ENCODE measurements around the gene TMEM132D. TPM values are rescaled to one million over a fixed set of nuclear protein-coding genes. Genes with fewer than 3 reads are reported as not detected.

TMEM132D gene
- total and polyA plus RNA-seq, 2 donors: 0.32 TPM; not detected in 1

- Histone ChIP-seq H3K4me3 (ENCODE audit: low read depth, low read length) (no peak overlapping the region), H3K27ac (ENCODE audit: low read depth) (no peak overlapping the region), H3K4me1 (ENCODE audit: insufficient read depth) (no peaks in the 10 kb centered on the region), H3K36me3 (ENCODE audit: insufficient read depth) (no peaks in the 10 kb centered on the region)
- WGBS: 74% methylated on average over 5 of the region's 5 CpGs
- no peak for DNase-seq (ENCODE audit: extremely low spot score)
Measured at GRCh38 chr12:129673806-129674205, 230.0 kb downstream of the TMEM132D start.

- no peak overlapping the region for H3K4me3 ChIP-seq (ENCODE audit: low read depth, low read length)
- no peak for DNase-seq (ENCODE audit: extremely low spot score)
- 82% methylated on average over 8 of the region's 8 CpGs for WGBS
Measured at GRCh38 chr12:129672110-129672509, 231.7 kb downstream of the TMEM132D start.

GRCh38 chr12:129670256-129670920 lies 233.4 kb downstream of the TMEM132D start:
- H3K4me1 ChIP-seq (ENCODE audit: insufficient read depth): no peaks in the 10 kb centered on the region
- H3K4me3 ChIP-seq (ENCODE audit: low read depth, low read length): no peak overlapping the region
- DNase-seq (ENCODE audit: extremely low spot score): no peak
- 48% methylated on average over 6 of the region's 6 CpGs for WGBS
- no peaks in the 10 kb centered on the region for H3K36me3 ChIP-seq (ENCODE audit: insufficient read depth)
- H3K27ac ChIP-seq (ENCODE audit: low read depth): no peak overlapping the region

More at GRCh38 chr12:129672110-129672509, 231.7 kb downstream of the TMEM132D start:
- no peaks in the 10 kb centered on the region for H3K36me3 ChIP-seq (ENCODE audit: insufficient read depth)
- H3K27ac ChIP-seq (ENCODE audit: low read depth): no peak overlapping the region
- H3K4me1 ChIP-seq (ENCODE audit: insufficient read depth): no peaks in the 10 kb centered on the region

- Histone ChIP-seq H3K27ac (ENCODE audit: low read depth) (no peak overlapping the region), H3K4me1 (ENCODE audit: insufficient read depth) (no peaks in the 10 kb centered on the region), H3K36me3 (ENCODE audit: insufficient read depth) (no peaks in the 10 kb centered on the region), H3K4me3 (ENCODE audit: low read depth, low read length) (no peak overlapping the region)
- 83% methylated on average over 6 of the region's 6 CpGs for WGBS
- DNase-seq (ENCODE audit: extremely low spot score): no peak
Measured at GRCh38 chr12:129665414-129665813, 238.4 kb downstream of the TMEM132D start.

- H3K36me3 ChIP-seq (ENCODE audit: insufficient read depth): no peaks in the 10 kb centered on the region
- no peak overlapping the region for H3K27ac ChIP-seq (ENCODE audit: low read depth)
- no peak overlapping the region for H3K4me3 ChIP-seq (ENCODE audit: low read depth, low read length)
- WGBS: 89% methylated on average over 9 of the region's 9 CpGs
- no peak for DNase-seq (ENCODE audit: extremely low spot score)
- no peaks in the 10 kb centered on the region for H3K4me1 ChIP-seq (ENCODE audit: insufficient read depth)
Measured at GRCh38 chr12:129662234-129662633, 241.6 kb downstream of the TMEM132D start.

DNA sequence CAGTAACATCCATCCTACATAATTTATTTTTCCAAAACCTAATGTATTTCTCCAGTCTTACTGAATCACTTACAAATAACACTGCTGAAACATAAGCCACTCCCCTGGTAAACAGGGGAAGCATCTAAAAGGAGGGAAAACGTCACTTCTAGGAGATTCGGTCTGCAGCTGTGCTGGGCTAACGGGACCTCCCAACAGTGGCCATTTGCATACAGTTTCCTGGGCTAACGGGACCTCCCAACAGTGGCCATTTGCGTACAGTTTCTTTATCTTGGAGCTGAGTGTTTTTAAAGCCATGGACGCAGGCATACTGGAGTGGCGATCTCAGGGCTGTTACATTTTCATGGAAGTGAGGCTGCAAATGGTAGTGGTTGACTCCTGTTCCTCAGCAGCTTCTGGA lies 242.9 kb downstream of the TMEM132D start:
- 66% methylated on average over 7 of the region's 7 CpGs for WGBS
- Histone ChIP-seq H3K4me1 (ENCODE audit: insufficient read depth) (no peaks in the 10 kb centered on the region), H3K4me3 (ENCODE audit: low read depth, low read length) (no peak overlapping the region), H3K36me3 (ENCODE audit: insufficient read depth) (no peaks in the 10 kb centered on the region), H3K27ac (ENCODE audit: low read depth) (no peak overlapping the region)
- DNase-seq (ENCODE audit: extremely low spot score): no peak

GRCh38 chr12:129659961-129660622 lies 243.7 kb downstream of the TMEM132D start:
- no peak overlapping the region for H3K4me3 ChIP-seq (ENCODE audit: low read depth, low read length)

DNA sequence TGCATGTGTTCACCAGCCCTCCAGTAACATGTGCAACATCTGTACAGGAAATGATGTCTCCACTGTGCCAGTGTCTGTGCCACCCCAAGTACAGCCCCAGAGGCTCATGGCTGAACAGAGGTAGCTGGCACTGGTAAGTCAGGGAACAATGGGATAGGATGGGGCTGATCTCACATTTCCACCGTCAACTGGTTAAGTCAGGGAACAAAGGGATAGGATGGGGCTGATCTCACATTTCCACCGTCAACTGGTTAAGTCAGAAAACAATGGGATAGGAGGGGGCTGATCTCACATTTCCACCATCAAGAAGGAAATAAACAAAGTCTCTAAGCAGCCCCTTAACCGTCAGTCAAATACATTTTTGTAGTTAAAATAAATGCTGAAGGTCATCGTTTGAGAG lies 246.6 kb downstream of the TMEM132D start:
- Histone ChIP-seq H3K4me3 (ENCODE audit: low read depth, low read length) (no peak overlapping the region), H3K27ac (ENCODE audit: low read depth) (no peak overlapping the region), H3K36me3 (ENCODE audit: insufficient read depth) (no peaks in the 10 kb centered on the region), H3K4me1 (ENCODE audit: insufficient read depth) (no peaks in the 10 kb centered on the region)
- 48% methylated on average over 4 of the region's 4 CpGs for WGBS
- DNase-seq (ENCODE audit: extremely low spot score): no peak

More at GRCh38 chr12:129659961-129660622, 243.7 kb downstream of the TMEM132D start:
- WGBS: 70% methylated on average over 9 of the region's 9 CpGs
- Histone ChIP-seq H3K27ac (ENCODE audit: low read depth) (no peak overlapping the region), H3K4me1 (ENCODE audit: insufficient read depth) (no peaks in the 10 kb centered on the region), H3K36me3 (ENCODE audit: insufficient read depth) (no peaks in the 10 kb centered on the region)
- DNase-seq (ENCODE audit: extremely low spot score): no peak

DNA sequence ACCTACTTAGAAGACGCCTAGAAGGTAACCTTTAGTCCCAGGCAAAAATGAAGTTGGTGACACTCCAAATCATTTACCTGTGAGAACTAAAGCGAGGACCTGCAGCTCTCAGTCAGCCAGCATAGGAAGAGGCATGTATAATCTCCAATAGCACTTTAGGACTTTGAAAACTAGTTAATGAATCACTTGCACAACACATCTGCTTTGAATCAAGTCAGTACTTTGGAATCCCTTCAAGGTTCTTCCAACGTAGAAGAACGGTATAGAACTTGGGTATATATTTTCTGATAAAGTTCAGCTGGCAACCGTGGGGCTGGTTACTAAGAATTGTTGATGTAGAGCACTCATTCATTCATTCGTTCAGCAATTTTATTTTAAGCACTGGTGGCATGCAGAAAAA lies 251.9 kb downstream of the TMEM132D start:
- Histone ChIP-seq H3K4me3 (ENCODE audit: low read depth, low read length) (no peak overlapping the region), H3K36me3 (ENCODE audit: insufficient read depth) (no peaks in the 10 kb centered on the region), H3K4me1 (ENCODE audit: insufficient read depth) (no peaks in the 10 kb centered on the region), H3K27ac (ENCODE audit: low read depth) (no peak overlapping the region)
- WGBS: 53% methylated on average over 6 of the region's 6 CpGs
- DNase-seq (ENCODE audit: extremely low spot score): no peak

- DNase-seq (ENCODE audit: extremely low spot score): no peak
- no peaks in the 10 kb centered on the region for H3K36me3 ChIP-seq (ENCODE audit: insufficient read depth)
- no peak overlapping the region for H3K4me3 ChIP-seq (ENCODE audit: low read depth, low read length)
- no peaks in the 10 kb centered on the region for H3K4me1 ChIP-seq (ENCODE audit: insufficient read depth)
- H3K27ac ChIP-seq (ENCODE audit: low read depth): no peak overlapping the region
- WGBS: 5% methylated on average over 6 of the region's 6 CpGs
Measured at GRCh38 chr12:129641926-129642325, 261.9 kb downstream of the TMEM132D start.

DNA sequence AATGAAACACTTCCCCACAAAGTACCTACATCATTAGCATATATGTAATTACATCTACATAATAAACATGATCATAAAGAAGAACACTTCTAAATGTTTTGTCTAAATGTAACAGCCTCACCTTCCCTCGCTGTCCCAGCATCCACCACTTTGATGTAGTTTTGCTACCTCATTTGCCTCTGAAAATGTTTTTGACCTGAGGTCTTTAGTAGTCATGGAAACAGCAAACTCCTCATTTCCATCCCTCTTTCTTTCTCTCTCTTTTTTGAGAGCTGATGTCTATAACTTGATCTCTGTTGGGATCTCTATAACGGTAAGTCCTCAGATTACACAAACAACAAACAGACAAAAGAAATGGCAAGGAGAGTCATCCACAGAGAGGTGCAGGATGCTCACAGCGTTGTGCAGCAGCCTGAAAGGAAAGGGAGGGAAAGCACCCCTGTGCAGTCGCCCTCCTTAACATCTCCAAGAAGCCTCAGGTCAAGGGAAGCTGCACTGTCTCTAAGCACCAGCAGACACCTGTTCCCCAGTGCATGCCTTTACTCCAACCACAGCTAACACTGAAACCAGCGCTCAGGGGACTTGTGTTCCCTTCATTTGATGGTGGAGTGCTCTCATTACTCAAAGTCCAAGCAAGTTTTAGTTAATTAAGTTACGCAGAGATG lies 268.7 kb downstream of the TMEM132D start:
- 48% methylated on average over 6 of the region's 6 CpGs for WGBS
- H3K36me3 ChIP-seq (ENCODE audit: insufficient read depth): no peaks in the 10 kb centered on the region

DNA sequence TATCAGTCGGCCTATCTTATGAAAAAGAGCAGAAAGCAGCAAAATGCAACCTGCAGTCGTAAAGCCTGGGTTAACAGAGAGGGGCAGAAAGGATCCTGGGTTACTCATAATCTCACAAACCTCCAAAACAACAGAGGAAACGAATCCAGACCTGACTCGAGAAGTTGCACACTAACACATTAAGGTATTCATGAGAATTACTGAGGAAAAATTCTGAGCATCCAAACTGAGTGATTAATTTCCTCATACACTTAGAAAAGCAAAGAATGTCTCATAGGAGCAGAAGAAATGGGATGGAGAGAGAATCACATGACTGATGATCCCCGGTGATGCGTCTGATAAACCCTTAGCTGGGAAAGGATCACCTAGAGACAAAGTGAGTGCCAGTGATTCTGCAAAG lies 272.5 kb downstream of the TMEM132D start:
- no peaks in the 10 kb centered on the region for H3K4me1 ChIP-seq (ENCODE audit: insufficient read depth)
- 74% methylated on average over 6 of the region's 6 CpGs for WGBS
- no peak overlapping the region for H3K27ac ChIP-seq (ENCODE audit: low read depth)
- H3K4me3 ChIP-seq (ENCODE audit: low read depth, low read length): no peak overlapping the region
- no peak for DNase-seq (ENCODE audit: extremely low spot score)
- H3K36me3 ChIP-seq (ENCODE audit: insufficient read depth): no peaks in the 10 kb centered on the region

More for the DNA sequence above, 268.7 kb downstream of the TMEM132D start:
- DNase-seq (ENCODE audit: extremely low spot score): no peak
- no peak overlapping the region for H3K27ac ChIP-seq (ENCODE audit: low read depth)
- H3K4me1 ChIP-seq (ENCODE audit: insufficient read depth): no peaks in the 10 kb centered on the region
- no peak overlapping the region for H3K4me3 ChIP-seq (ENCODE audit: low read depth, low read length)

GRCh38 chr12:129629901-129630300 lies 273.9 kb downstream of the TMEM132D start:
- DNase-seq (ENCODE audit: extremely low spot score): no peak
- no peak overlapping the region for H3K27ac ChIP-seq (ENCODE audit: low read depth)
- H3K4me3 ChIP-seq (ENCODE audit: low read depth, low read length): no peak overlapping the region
- H3K4me1 ChIP-seq (ENCODE audit: insufficient read depth): no peaks in the 10 kb centered on the region
- no peaks in the 10 kb centered on the region for H3K36me3 ChIP-seq (ENCODE audit: insufficient read depth)
- 72% methylated on average over 1 of the region's 1 CpG for WGBS

DNA sequence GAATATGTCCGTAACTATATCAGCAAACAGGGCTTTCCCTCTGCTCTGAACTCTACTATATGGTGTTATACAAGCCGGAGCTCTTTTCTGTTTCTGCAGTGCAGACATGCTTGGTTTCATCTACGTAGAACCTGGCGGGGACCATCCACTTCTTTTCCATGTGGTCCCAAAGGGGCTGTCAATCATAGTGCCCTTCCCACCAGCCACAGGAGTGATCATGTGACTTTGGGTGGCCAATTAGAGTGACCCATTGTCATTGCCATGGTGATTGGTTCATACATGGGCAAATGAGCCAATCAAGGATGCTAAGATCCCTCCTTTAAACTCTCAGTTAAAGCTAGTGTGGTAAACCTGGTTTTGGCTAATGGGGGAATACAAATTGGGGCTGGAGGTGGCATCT lies 281.3 kb downstream of the TMEM132D start:
- H3K36me3 ChIP-seq (ENCODE audit: insufficient read depth): no peaks in the 10 kb centered on the region
- H3K27ac ChIP-seq (ENCODE audit: low read depth): no peak overlapping the region
- no peak overlapping the region for H3K4me3 ChIP-seq (ENCODE audit: low read depth, low read length)
- H3K4me1 ChIP-seq (ENCODE audit: insufficient read depth): no peaks in the 10 kb centered on the region
- DNase-seq (ENCODE audit: extremely low spot score): no peak
- WGBS: 95% methylated on average over 4 of the region's 4 CpGs

All from urinary bladder (tissue), 4 donors.